ENCODE results near the gene IFITM2. TPM values are rescaled to one million over a fixed set of nuclear protein-coding genes. Genes with fewer than 3 reads are reported as not detected.
A peak's percentile ranks its signal among the peaks of the same experiment; 100 is the strongest.

Gene IFITM2
- total and polyA plus RNA-seq, 5 donors: 180 to 393 (median 266) TPM

DNA sequence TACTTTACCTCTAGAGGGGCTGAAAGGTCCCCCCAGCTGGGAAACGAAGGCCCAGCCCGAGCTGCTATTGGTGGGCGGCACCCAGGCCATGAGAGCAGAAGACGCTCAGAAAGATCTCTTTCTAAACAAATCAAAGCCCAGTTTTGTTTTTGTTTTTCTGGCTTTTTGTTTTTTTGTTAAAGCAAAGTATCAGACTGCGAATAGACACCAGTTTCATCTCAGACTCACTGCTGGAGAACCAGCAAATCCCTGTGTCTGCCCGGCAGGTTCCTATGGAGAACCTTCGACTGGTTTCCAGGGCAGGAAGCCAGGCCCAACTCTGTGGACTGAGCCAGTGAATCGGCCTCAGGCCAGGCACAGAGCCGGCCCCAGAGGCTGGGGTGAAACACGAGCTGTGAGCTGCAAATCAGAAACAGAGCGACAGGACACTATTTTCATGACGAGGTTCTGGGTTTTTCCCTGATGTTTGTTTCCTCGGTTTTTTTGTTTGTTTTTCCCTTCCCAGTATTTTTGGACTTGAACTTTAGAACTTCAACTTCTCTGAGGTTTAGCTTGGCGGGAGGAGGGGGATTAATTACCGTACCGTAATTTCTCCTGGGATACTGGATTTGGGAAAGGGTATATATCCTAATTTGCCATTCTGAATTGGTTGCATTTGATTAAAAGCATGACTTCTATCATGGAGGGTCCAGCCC, 45.7 kb downstream of the IFITM2 start:
- H3K9me3 ChIP-seq (ENCODE audit: control insufficient read depth, low read length): no peaks in the 10 kb centered on the region
- 32% methylated on average over 16 of the region's 16 CpGs for WGBS
- ATAC-seq (peak; percentile 64 to 67), DNase-seq (peak; percentile 93 to 97 (median 95))
- no peaks in the 10 kb centered on the region for H3K27me3 ChIP-seq (ENCODE audit: control insufficient read depth, insufficient read depth)
- intact Hi-C loops (cut with DNase I): loop anchor here in 1 of 4 donors (10.0 kb wide), 1 partner anchor 49 kb away; the partner anchor contains the start of gene IFITM2
- H3K4me3 ChIP-seq (ENCODE audit: low read length): no peak overlapping the region
- peak overlapping the region; percentile 87 for H3K27ac ChIP-seq (ENCODE audit: low read length)
- peaks cover 3% of the 10 kb centered on the region for H3K4me1 ChIP-seq (ENCODE audit: control insufficient read depth, insufficient read depth, low read length)

DNA sequence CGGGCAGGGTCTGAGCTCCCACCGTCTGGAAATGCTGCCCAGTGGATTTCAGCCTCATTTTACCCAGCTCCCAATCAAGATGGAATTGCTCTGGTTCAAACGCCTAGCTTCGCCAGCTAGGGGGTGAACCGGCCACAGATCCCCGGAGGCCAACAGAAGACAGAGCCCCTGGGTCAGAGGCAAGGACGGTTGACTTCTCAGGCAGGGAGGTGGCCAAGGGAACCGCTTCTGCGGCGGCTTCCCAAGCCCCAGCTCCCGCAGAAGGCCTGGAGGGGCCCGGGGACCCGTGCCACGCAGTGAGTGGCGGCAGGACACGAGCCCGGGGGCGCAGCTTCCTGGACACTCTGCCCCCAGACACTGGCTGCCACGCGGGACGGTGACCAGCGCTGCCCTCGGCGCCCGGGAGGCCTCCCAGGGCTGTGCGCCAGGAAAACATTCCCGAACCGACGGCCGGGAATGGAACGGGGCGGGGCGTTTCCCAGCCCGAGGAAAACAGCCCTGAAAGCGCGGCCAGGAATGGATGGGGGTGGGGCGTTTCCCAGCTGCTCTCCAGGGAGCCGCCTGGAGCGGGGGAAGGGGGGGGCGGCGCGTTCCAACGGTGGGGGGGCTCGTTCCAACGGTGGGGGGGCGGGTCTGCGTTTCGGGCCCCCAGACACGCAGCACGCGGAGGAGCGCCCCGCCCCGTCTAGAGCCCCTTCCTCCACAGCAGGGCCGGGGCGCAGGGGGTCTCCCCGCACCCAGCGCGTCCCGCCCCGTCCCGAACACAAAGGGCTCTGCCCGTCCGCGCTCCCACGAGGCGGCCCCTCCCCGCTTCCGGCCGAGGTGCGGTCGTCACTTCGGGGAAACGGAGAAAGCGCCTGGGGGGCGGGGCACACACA, 48.2 kb downstream of the IFITM2 start:
- Histone ChIP-seq H3K27me3 (ENCODE audit: control insufficient read depth, insufficient read depth) (no peaks in the 10 kb centered on the region), H3K4me3 (ENCODE audit: low read length) (peak overlapping the region; percentile 18), H3K9me3 (ENCODE audit: control insufficient read depth, low read length) (no peaks in the 10 kb centered on the region), H3K27ac (ENCODE audit: low read length) (peak overlapping the region; percentile 98), H3K4me1 (ENCODE audit: control insufficient read depth, insufficient read depth, low read length) (peaks cover 3% of the 10 kb centered on the region)
- intact Hi-C loops (cut with DNase I): loop anchor here in 3 of 4 donors (5.0 to 10.0 kb wide), 3 partner anchors 49 to 149 kb away; partner anchors contain the start of genes IFITM2 (in 3 of the 3), BET1L (in 1 of the 3) and RIC8A (in 1 of the 3)
- 2% methylated on average over 76 of the region's 76 CpGs for WGBS
- DNase-seq (peak; percentile 98), ATAC-seq (peak; percentile 91 to 93)

DNA sequence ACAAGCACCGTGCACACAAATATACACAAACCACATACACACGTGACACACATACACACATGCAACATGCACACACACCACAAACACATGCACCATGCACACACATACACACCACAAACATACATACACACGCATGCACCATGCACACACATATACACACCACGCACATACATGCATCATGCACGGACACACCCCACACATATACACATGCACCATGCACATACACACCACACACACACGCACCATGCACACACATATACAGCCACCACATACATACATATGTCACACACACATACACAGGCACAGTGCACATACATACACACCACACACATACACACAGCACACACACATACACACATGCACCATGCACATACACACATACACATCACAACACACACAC, 49.0 kb downstream of the IFITM2 start:
- DNase-seq: peak in 1 of 3 donors; percentile 11
- intact Hi-C loops (cut with DNase I): loop anchor here in 3 of 4 donors (5.0 to 10.0 kb wide), 3 partner anchors 49 to 149 kb away; partner anchors contain the start of genes IFITM2 (in 3 of the 3), BET1L (in 1 of the 3) and RIC8A (in 1 of the 3)
- no peak for ATAC-seq
- Histone ChIP-seq H3K27ac (ENCODE audit: low read length) (no peak overlapping the region), H3K4me3 (ENCODE audit: low read length) (no peak overlapping the region), H3K27me3 (ENCODE audit: control insufficient read depth, insufficient read depth) (no peaks in the 10 kb centered on the region), H3K4me1 (ENCODE audit: control insufficient read depth, insufficient read depth, low read length) (peaks cover 3% of the 10 kb centered on the region), H3K9me3 (ENCODE audit: control insufficient read depth, low read length) (no peaks in the 10 kb centered on the region)
- 83% methylated on average over 6 of the region's 6 CpGs for WGBS

DNA sequence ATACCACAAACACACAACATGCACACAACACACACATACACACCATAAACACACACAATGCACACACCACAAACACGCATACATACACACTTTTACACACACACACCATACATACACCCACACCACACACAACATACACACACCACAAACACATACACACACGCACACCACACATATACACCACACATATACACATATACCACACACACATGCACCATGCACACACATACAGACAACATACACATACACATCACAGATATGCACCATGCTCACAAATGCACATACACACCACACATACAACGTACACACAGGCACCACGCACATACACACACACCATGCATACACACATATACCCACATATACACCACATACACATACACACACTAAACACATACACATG, 50.0 kb downstream of the IFITM2 start:
- H3K4me1 ChIP-seq (ENCODE audit: control insufficient read depth, insufficient read depth, low read length): peaks cover 3% of the 10 kb centered on the region
- intact Hi-C loops (cut with DNase I): loop anchor here in 3 of 4 donors (5.0 to 10.0 kb wide), 3 partner anchors 50 to 150 kb away; partner anchors contain the start of genes IFITM2 (in 3 of the 3), BET1L (in 1 of the 3) and RIC8A (in 1 of the 3)
- 93% methylated on average over 4 of the region's 4 CpGs for WGBS

DNA sequence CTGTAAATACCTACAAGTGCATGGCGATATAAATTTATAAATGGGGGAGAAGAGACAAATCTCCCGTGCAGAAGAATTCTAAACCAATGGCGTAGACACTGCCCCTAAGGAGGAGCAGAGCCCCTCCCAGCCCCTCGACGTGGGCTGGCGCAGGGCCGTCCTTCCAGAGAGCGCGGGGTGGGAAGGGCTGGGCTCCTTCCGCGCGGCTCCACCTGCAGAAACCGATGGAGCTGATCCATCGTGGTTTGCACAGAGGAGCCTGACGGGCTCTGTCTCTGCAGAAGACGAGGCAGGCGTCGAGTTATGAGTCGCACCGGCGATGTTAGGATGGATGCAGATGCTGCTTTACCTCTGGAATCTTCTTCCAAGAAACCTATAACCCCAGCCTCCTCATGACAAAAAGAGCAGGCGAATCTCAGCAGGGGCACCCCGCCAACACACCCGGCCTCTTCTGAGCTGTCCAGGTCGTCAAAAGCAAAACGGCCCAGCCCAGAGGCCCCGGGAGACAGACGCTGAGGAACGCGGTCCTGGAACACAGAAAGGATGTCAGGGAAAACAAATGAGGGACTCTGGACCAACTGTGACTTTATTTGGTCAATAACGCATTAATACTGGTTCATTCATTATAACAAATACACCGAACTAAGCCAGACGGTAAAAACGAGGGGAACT, 50.6 kb downstream of the IFITM2 start:
- no peak for ATAC-seq
- H3K4me3 ChIP-seq (ENCODE audit: low read length): no peak overlapping the region
- intact Hi-C loops (cut with DNase I): loop anchor here in 3 of 4 donors (5.0 to 10.0 kb wide), 3 partner anchors 51 to 151 kb away; partner anchors contain the start of genes IFITM2 (in 3 of the 3), BET1L (in 1 of the 3) and RIC8A (in 1 of the 3)

More for the DNA sequence above, 50.0 kb downstream of the IFITM2 start:
- no peak for DNase-seq
- Histone ChIP-seq H3K27me3 (ENCODE audit: control insufficient read depth, insufficient read depth) (no peaks in the 10 kb centered on the region), H3K27ac (ENCODE audit: low read length) (no peak overlapping the region), H3K4me3 (ENCODE audit: low read length) (no peak overlapping the region), H3K9me3 (ENCODE audit: control insufficient read depth, low read length) (no peaks in the 10 kb centered on the region)
- no peak for ATAC-seq

More for the DNA sequence above, 50.6 kb downstream of the IFITM2 start:
- peak in 1 of 3 donors; percentile 47 for DNase-seq
- 69% methylated on average over 34 of the region's 34 CpGs for WGBS
- Histone ChIP-seq H3K4me1 (ENCODE audit: control insufficient read depth, insufficient read depth, low read length) (peaks cover 3% of the 10 kb centered on the region), H3K9me3 (ENCODE audit: control insufficient read depth, low read length) (no peaks in the 10 kb centered on the region), H3K27ac (ENCODE audit: low read length) (no peak overlapping the region), H3K27me3 (ENCODE audit: control insufficient read depth, insufficient read depth) (no peaks in the 10 kb centered on the region)

Other genes starting within 250 kb of the IFITM2 start
- not detected for gene SCGB1C1, start 114.7 kb upstream of the IFITM2 start, total RNA-seq
- not detected for gene SCGB1C1, start 114.7 kb upstream of the IFITM2 start, polyA plus RNA-seq
- gene BET1L, start 100.4 kb upstream of the IFITM2 start, total RNA-seq: 10 to 100 TPM; 27.1 to 39.9 (median 35.5) TPM
- 20.9 TPM for gene BET1L, start 100.4 kb upstream of the IFITM2 start, polyA plus RNA-seq
- 10 to 100 TPM; 52.4 to 80.6 (median 58.5) TPM for gene RIC8A, start 100.1 kb upstream of the IFITM2 start, total RNA-seq
- 42.4 TPM for gene RIC8A, start 100.1 kb upstream of the IFITM2 start, polyA plus RNA-seq
- gene SIRT3, start 71.5 kb upstream of the IFITM2 start, total RNA-seq: 10 to 100 TPM; 18.5 to 32.5 (median 27.1) TPM
- 23.9 TPM for gene SIRT3, start 71.5 kb upstream of the IFITM2 start, polyA plus RNA-seq
- gene PSMD13, start 70.8 kb upstream of the IFITM2 start, total RNA-seq: 10 to 100 TPM; 76.8 to 92.9 (median 85.9) TPM
- 106 TPM for gene PSMD13, start 70.8 kb upstream of the IFITM2 start, polyA plus RNA-seq
- gene NLRP6, start 29.4 kb upstream of the IFITM2 start, total RNA-seq: under 1 TPM in 2 of 4 donors, not detected in 2; 0.11 to 0.24 TPM
- gene NLRP6, start 29.4 kb upstream of the IFITM2 start, polyA plus RNA-seq: 0.02 TPM
- gene PGGHG, start 18.7 kb upstream of the IFITM2 start, total RNA-seq: 10 to 100 TPM in 3 of 4 donors, 1 to 10 TPM in 1; 9.9 to 15.8 (median 11.9) TPM
- 18.7 TPM for gene PGGHG, start 18.7 kb upstream of the IFITM2 start, polyA plus RNA-seq
- not detected for gene IFITM5, start 8.3 kb upstream of the IFITM2 start, total RNA-seq
- not detected for gene IFITM5, start 8.3 kb upstream of the IFITM2 start, polyA plus RNA-seq
- gene IFITM1, start 6.2 kb downstream of the IFITM2 start, total RNA-seq: 100 to 1,000 TPM in 3 of 4 donors, 10 to 100 TPM in 1; 85.0 to 169 (median 116) TPM
- gene IFITM1, start 6.2 kb downstream of the IFITM2 start, polyA plus RNA-seq: 235 TPM
- 100 to 1,000 TPM; 263 to 569 (median 519) TPM for gene IFITM3, start 13.0 kb downstream of the IFITM2 start, total RNA-seq
- 749 TPM for gene IFITM3, start 13.0 kb downstream of the IFITM2 start, polyA plus RNA-seq
- 1 to 10 TPM; 1.0 to 1.6 (median 1.3) TPM for gene B4GALNT4, start 61.7 kb downstream of the IFITM2 start, total RNA-seq
- 2.5 TPM for gene B4GALNT4, start 61.7 kb downstream of the IFITM2 start, polyA plus RNA-seq
- gene PKP3, start 86.4 kb downstream of the IFITM2 start, total RNA-seq: under 1 TPM; 0.26 to 0.88 (median 0.63) TPM
- 0.36 TPM for gene PKP3, start 86.4 kb downstream of the IFITM2 start, polyA plus RNA-seq
- 10 to 100 TPM; 28.6 to 42.4 (median 35.1) TPM for gene SIGIRR, start 107.2 kb downstream of the IFITM2 start, total RNA-seq
- 61.8 TPM for gene SIGIRR, start 107.2 kb downstream of the IFITM2 start, polyA plus RNA-seq
- gene ANO9, start 134.2 kb downstream of the IFITM2 start, total RNA-seq: under 1 TPM; 0.14 to 0.46 (median 0.20) TPM
- 0.20 TPM for gene ANO9, start 134.2 kb downstream of the IFITM2 start, polyA plus RNA-seq
- gene PTDSS2, start 142.5 kb downstream of the IFITM2 start, total RNA-seq: 10 to 100 TPM; 30.2 to 33.3 (median 30.9) TPM
- gene PTDSS2, start 142.5 kb downstream of the IFITM2 start, polyA plus RNA-seq: 30.7 TPM
- gene RNH1, start 199.4 kb downstream of the IFITM2 start, total RNA-seq: 100 to 1,000 TPM; 188 to 203 (median 195) TPM
- gene RNH1, start 199.4 kb downstream of the IFITM2 start, polyA plus RNA-seq: 162 TPM
- gene HRAS, start 227.8 kb downstream of the IFITM2 start, total RNA-seq: 10 to 100 TPM; 45.7 to 60.4 (median 49.3) TPM
- 64.4 TPM for gene HRAS, start 227.8 kb downstream of the IFITM2 start, polyA plus RNA-seq
- under 1 TPM; 0.36 to 0.59 (median 0.43) TPM for gene LRRC56, start 229.7 kb downstream of the IFITM2 start, total RNA-seq
- 0.48 TPM for gene LRRC56, start 229.7 kb downstream of the IFITM2 start, polyA plus RNA-seq